ENCODE results near the gene PPFIBP2. TPM values are rescaled to one million over a fixed set of nuclear protein-coding genes. Genes with fewer than 3 reads are reported as not detected.

PPFIBP2 gene
- polyA plus RNA-seq, 2 donors: 27.4 to 32.1 TPM

DNA sequence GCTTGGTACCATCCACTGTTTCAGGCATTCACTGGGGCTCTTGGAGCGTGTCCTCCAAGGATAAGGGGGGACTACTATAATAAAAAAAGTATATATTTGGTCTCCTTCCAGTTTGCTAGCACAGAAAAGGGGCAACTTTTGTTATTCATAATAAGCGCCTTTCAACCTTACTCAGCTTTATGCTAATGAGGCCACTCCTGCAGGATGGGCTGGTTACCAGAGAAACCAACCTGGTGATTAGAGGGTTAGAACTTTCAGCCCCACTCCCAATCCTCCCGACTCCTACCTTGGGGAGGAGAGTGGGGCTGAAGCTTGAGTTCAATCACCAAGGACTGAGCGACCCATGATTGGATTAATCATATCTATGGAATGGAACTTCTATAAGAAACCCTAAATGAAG, 31.8 kb downstream of the PPFIBP2 start:
- Histone ChIP-seq H3K27me3 (ENCODE audit: control insufficient read depth in 1 of 2, insufficient read depth in 2 of 2, low read length in 2 of 2) (no peaks in the 10 kb centered on the region), H3K27ac (ENCODE audit: low read depth in 2 of 2, low read length in 1 of 2) (peak overlapping the region; percentile 85 to 86), H3K4me3 (ENCODE audit: low read depth in 1 of 2, low read length in 2 of 2) (no peak overlapping the region), H3K4me1 (ENCODE audit: control insufficient read depth in 2 of 2, insufficient read depth in 2 of 2, low read length in 1 of 2) (peaks cover 0 to 24% of the 10 kb centered on the region in 2 donors), H3K9me3 (ENCODE audit: control insufficient read depth in 2 of 2, insufficient read depth in 1 of 2, low read depth in 1 of 2, low read length in 1 of 2) (no peaks in the 10 kb centered on the region), H3K36me3 (ENCODE audit: control insufficient read depth in 2 of 2, insufficient read depth in 2 of 2, low read length in 1 of 2) (no peaks in the 10 kb centered on the region)
- 80 to 85% methylated on average over 4 of the region's 4 CpGs for WGBS, 2 donors

DNA sequence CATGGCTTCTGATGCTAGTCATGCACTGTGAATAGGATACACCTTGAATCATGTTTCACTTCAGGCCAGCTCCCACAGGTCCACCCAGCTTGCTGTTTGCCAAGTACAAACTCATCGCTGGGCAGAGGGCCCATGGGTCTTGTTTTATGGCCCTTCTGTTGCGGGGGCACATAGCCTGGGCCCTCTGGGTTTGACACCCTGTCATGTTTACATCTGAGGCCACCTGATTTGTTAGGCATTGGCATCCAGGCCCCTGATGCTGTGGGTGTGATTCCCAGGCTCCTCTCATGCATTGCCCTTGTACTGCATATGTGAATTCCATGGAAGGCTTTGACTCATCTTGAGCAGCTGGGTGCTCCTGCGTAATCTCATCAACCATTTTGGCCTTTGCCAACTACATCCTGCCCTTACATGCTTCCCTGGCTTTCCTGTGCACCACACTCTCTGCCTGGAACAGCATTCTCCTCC, 32.6 kb downstream of the PPFIBP2 start:
- H3K36me3 ChIP-seq (ENCODE audit: control insufficient read depth in 2 of 2, insufficient read depth in 2 of 2, low read length in 1 of 2): no peaks in the 10 kb centered on the region
- peak overlapping the region; percentile 86 to 90 for H3K27ac ChIP-seq (ENCODE audit: low read depth in 2 of 2, low read length in 1 of 2)
- no peaks in the 10 kb centered on the region for H3K9me3 ChIP-seq (ENCODE audit: control insufficient read depth in 2 of 2, insufficient read depth in 1 of 2, low read depth in 1 of 2, low read length in 1 of 2)
- H3K27me3 ChIP-seq (ENCODE audit: control insufficient read depth in 1 of 2, insufficient read depth in 2 of 2, low read length in 2 of 2): no peaks in the 10 kb centered on the region
- peaks cover 0 to 20% of the 10 kb centered on the region in 2 donors for H3K4me1 ChIP-seq (ENCODE audit: control insufficient read depth in 2 of 2, insufficient read depth in 2 of 2, low read length in 1 of 2)
- WGBS, 2 donors: 61 to 81% methylated on average over 3 of the region's 3 CpGs
- H3K4me3 ChIP-seq (ENCODE audit: low read depth in 1 of 2, low read length in 2 of 2): no peak overlapping the region

DNA sequence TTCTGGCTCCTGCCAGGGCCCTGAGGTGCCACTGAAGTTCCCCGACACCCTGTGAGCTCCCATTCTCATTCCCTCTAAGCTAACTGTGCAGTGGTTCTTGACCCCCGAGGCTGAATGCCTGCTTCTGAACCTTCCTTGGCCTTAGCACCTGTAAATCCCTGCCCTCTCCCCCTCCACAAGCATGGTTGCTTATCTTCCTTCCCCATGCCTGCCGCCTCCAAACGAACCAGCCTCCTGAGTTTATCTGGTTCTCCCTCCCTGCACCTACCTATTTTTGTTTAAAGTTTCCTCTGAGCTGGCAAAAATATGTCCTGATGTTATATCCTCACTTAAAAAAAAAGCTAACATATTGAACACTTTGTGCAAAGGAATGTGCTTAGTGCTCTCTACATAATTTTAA, 33.9 kb downstream of the PPFIBP2 start:
- no peak overlapping the region for H3K4me3 ChIP-seq (ENCODE audit: low read depth in 1 of 2, low read length in 2 of 2)
- H3K4me1 ChIP-seq (ENCODE audit: control insufficient read depth in 2 of 2, insufficient read depth in 2 of 2, low read length in 1 of 2): peaks cover 0 to 20% of the 10 kb centered on the region in 2 donors
- H3K9me3 ChIP-seq (ENCODE audit: control insufficient read depth in 2 of 2, insufficient read depth in 1 of 2, low read depth in 1 of 2, low read length in 1 of 2): no peaks in the 10 kb centered on the region
- no peak overlapping the region for H3K27ac ChIP-seq (ENCODE audit: low read depth in 2 of 2, low read length in 1 of 2)
- 58 to 62% methylated on average over 4 of the region's 4 CpGs for WGBS, 2 donors
- no peaks in the 10 kb centered on the region for H3K27me3 ChIP-seq (ENCODE audit: control insufficient read depth in 1 of 2, insufficient read depth in 2 of 2, low read length in 2 of 2)
- H3K36me3 ChIP-seq (ENCODE audit: control insufficient read depth in 2 of 2, insufficient read depth in 2 of 2, low read length in 1 of 2): no peaks in the 10 kb centered on the region

DNA sequence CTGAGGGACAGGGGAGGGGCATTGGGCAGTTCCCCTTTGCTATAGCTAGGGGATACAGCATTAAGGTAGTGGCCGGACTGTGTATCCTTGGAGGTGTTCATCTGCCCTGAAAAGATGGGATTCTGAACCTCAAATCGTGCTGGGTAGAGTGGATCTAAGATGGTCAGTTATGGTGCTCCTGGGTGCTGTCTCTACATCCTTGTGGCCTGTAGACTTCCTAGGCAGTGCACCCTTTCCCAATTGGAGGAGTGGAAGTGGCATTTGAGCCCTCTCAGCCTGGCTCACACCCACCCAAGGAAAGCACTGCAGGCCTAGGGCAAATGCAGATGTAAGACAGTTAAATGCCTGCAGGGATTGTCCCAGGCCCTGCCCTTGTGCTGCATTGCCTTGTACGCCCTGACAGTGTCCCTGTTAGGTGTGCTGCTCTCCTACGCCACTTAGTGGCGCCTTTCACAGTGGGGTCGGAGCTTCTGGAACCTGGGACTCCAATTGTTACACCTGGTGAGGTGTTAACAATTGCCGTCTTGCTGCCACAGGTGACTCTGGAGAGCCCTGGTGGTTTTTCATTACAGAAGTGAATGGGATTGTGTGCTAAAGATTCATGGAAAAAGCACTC, 35.0 kb downstream of the PPFIBP2 start:
- Histone ChIP-seq H3K27ac (ENCODE audit: low read depth in 2 of 2, low read length in 1 of 2) (no peak overlapping the region), H3K9me3 (ENCODE audit: control insufficient read depth in 2 of 2, insufficient read depth in 1 of 2, low read depth in 1 of 2, low read length in 1 of 2) (no peaks in the 10 kb centered on the region), H3K4me3 (ENCODE audit: low read depth in 1 of 2, low read length in 2 of 2) (no peak overlapping the region), H3K36me3 (ENCODE audit: control insufficient read depth in 2 of 2, insufficient read depth in 2 of 2, low read length in 1 of 2) (no peaks in the 10 kb centered on the region), H3K27me3 (ENCODE audit: control insufficient read depth in 1 of 2, insufficient read depth in 2 of 2, low read length in 2 of 2) (no peaks in the 10 kb centered on the region), H3K4me1 (ENCODE audit: control insufficient read depth in 2 of 2, insufficient read depth in 2 of 2, low read length in 1 of 2) (peaks cover 0 to 18% of the 10 kb centered on the region in 2 donors)
- 70 to 73% methylated on average over 7 of the region's 7 CpGs for WGBS, 2 donors

- WGBS, 2 donors: 80 to 82% methylated on average over 4 of the region's 4 CpGs
- no peak overlapping the region for H3K4me3 ChIP-seq (ENCODE audit: low read depth in 1 of 2, low read length in 2 of 2)
Measured at GRCh38 chr11:7549681-7550080, 35.9 kb downstream of the PPFIBP2 start.

GRCh38 chr11:7551571-7551970, 37.8 kb downstream of the PPFIBP2 start:
- H3K36me3 ChIP-seq (ENCODE audit: control insufficient read depth in 2 of 2, insufficient read depth in 2 of 2, low read length in 1 of 2): no peaks in the 10 kb centered on the region
- WGBS, 2 donors: 87 to 98% methylated on average over 1 of the region's 1 CpG

More at GRCh38 chr11:7549681-7550080, 35.9 kb downstream of the PPFIBP2 start:
- Histone ChIP-seq H3K9me3 (ENCODE audit: control insufficient read depth in 2 of 2, insufficient read depth in 1 of 2, low read depth in 1 of 2, low read length in 1 of 2) (no peaks in the 10 kb centered on the region), H3K27ac (ENCODE audit: low read depth in 2 of 2, low read length in 1 of 2) (no peak overlapping the region), H3K4me1 (ENCODE audit: control insufficient read depth in 2 of 2, insufficient read depth in 2 of 2, low read length in 1 of 2) (peaks cover 0 to 18% of the 10 kb centered on the region in 2 donors), H3K27me3 (ENCODE audit: control insufficient read depth in 1 of 2, insufficient read depth in 2 of 2, low read length in 2 of 2) (no peaks in the 10 kb centered on the region), H3K36me3 (ENCODE audit: control insufficient read depth in 2 of 2, insufficient read depth in 2 of 2, low read length in 1 of 2) (no peaks in the 10 kb centered on the region)

DNA sequence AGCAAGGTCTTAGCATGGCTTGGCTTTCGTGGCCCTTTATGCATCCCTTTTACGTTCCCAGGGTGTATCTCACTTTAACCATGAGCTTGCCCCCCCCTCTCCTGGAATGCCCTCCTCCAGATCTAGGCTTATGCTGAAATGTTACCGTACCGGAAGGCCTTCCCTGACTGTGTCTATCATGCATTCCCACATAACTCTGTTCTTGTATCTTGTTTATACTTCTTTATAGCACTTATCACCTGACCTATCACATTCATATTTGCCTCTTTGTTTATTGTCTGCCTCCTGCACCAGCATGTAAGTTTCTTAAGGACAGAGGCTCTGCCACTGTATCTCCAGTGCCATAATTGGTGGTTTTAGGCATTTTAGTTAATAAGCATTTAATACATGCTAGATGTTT, 38.9 kb downstream of the PPFIBP2 start:
- no peaks in the 10 kb centered on the region for H3K27me3 ChIP-seq (ENCODE audit: control insufficient read depth in 1 of 2, insufficient read depth in 2 of 2, low read length in 2 of 2)
- no peak overlapping the region for H3K4me3 ChIP-seq (ENCODE audit: low read depth in 1 of 2, low read length in 2 of 2)
- H3K36me3 ChIP-seq (ENCODE audit: control insufficient read depth in 2 of 2, insufficient read depth in 2 of 2, low read length in 1 of 2): no peaks in the 10 kb centered on the region
- no peak overlapping the region for H3K27ac ChIP-seq (ENCODE audit: low read depth in 2 of 2, low read length in 1 of 2)
- H3K4me1 ChIP-seq (ENCODE audit: control insufficient read depth in 2 of 2, insufficient read depth in 2 of 2, low read length in 1 of 2): peaks cover 0 to under 1% of the 10 kb centered on the region in 2 donors
- H3K9me3 ChIP-seq (ENCODE audit: control insufficient read depth in 2 of 2, insufficient read depth in 1 of 2, low read depth in 1 of 2, low read length in 1 of 2): no peaks in the 10 kb centered on the region
- WGBS, 2 donors: 90 to 92% methylated on average over 4 of the region's 4 CpGs

More at GRCh38 chr11:7551571-7551970, 37.8 kb downstream of the PPFIBP2 start:
- Histone ChIP-seq H3K4me3 (ENCODE audit: low read depth in 1 of 2, low read length in 2 of 2) (no peak overlapping the region), H3K9me3 (ENCODE audit: control insufficient read depth in 2 of 2, insufficient read depth in 1 of 2, low read depth in 1 of 2, low read length in 1 of 2) (no peaks in the 10 kb centered on the region), H3K4me1 (ENCODE audit: control insufficient read depth in 2 of 2, insufficient read depth in 2 of 2, low read length in 1 of 2) (peaks cover 0 to 10% of the 10 kb centered on the region in 2 donors), H3K27me3 (ENCODE audit: control insufficient read depth in 1 of 2, insufficient read depth in 2 of 2, low read length in 2 of 2) (no peaks in the 10 kb centered on the region), H3K27ac (ENCODE audit: low read depth in 2 of 2, low read length in 1 of 2) (no peak overlapping the region)

DNA sequence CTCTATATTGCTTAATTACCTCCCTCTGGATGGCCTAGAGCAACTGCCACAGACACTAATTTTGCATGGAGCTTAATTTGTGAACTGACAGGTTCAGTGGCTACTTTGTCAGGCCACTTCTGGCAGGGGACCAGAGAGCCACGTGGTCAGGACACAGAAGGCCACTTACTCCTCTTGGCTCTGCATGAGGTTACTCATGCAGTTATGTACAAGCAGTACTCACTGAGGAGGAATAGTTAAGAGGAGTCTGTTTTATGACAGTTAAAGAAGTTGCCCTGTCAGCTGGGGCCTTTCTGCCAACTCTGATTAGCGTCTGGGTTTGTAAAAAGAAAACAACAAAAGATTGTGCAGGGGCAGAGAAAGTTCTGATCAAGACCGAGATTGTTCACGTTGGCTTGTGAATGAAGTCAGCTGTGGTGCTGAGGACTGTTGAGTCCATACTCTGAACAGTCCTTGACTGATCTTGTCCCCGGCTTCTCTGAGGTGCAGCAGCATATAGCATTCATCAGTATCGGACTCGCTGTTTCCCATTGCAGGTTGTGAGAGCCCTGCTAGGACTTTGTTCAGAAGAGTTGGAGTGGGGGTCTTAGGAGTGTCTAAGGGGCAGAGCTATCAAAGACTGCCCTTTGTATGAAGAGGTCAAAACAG, 41.4 kb downstream of the PPFIBP2 start:
- no peak overlapping the region for H3K4me3 ChIP-seq (ENCODE audit: low read depth in 1 of 2, low read length in 2 of 2)
- 65 to 75% methylated on average over 7 of the region's 7 CpGs for WGBS, 2 donors
- no peaks in the 10 kb centered on the region for H3K27me3 ChIP-seq (ENCODE audit: control insufficient read depth in 1 of 2, insufficient read depth in 2 of 2, low read length in 2 of 2)
- no peak overlapping the region for H3K27ac ChIP-seq (ENCODE audit: low read depth in 2 of 2, low read length in 1 of 2)
- H3K36me3 ChIP-seq (ENCODE audit: control insufficient read depth in 2 of 2, insufficient read depth in 2 of 2, low read length in 1 of 2): no peaks in the 10 kb centered on the region
- H3K9me3 ChIP-seq (ENCODE audit: control insufficient read depth in 2 of 2, insufficient read depth in 1 of 2, low read depth in 1 of 2, low read length in 1 of 2): no peaks in the 10 kb centered on the region
- H3K4me1 ChIP-seq (ENCODE audit: control insufficient read depth in 2 of 2, insufficient read depth in 2 of 2, low read length in 1 of 2): no peaks in the 10 kb centered on the region

- Histone ChIP-seq H3K4me3 (ENCODE audit: low read depth in 1 of 2, low read length in 2 of 2) (no peak overlapping the region), H3K27me3 (ENCODE audit: control insufficient read depth in 1 of 2, insufficient read depth in 2 of 2, low read length in 2 of 2) (no peaks in the 10 kb centered on the region), H3K27ac (ENCODE audit: low read depth in 2 of 2, low read length in 1 of 2) (no peak overlapping the region), H3K4me1 (ENCODE audit: control insufficient read depth in 2 of 2, insufficient read depth in 2 of 2, low read length in 1 of 2) (no peaks in the 10 kb centered on the region), H3K9me3 (ENCODE audit: control insufficient read depth in 2 of 2, insufficient read depth in 1 of 2, low read depth in 1 of 2, low read length in 1 of 2) (no peaks in the 10 kb centered on the region), H3K36me3 (ENCODE audit: control insufficient read depth in 2 of 2, insufficient read depth in 2 of 2, low read length in 1 of 2) (no peaks in the 10 kb centered on the region)
Measured at GRCh38 chr11:7558046-7558445, 44.2 kb downstream of the PPFIBP2 start.
